SIG-M5 (cell line): ENCODE results near the gene WDR74.

ENCODE experiments used
- DNase-seq: peaks from one replicate; lab custom pipeline; 2025; lab: John Stamatoyannopoulos, UW

WDR74 gene

DNA sequence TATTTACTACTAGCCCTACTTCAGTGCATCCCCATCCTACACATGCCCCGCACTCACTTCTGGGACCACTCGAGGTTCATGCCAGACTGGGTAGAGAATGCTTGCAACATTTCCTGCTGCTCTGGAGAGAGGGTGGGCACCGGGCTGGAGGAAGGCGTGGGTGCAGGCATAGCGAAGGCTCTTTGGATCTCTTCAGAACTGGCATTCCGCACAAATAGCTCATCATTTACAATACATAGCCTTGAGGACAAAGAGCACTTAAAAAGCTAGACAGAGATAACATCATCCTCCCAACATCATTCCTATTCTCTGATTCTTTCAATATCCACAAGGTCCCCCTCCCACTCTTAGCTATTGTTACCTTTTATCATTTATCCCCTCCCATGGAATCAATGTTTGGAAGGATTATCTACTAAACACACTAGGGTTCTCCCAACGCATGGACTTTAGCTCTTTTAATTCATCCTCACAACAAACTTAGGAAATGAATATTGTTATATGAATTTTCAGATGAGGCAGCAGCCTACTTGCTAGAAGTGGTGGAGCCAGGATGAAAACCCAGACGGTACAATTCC is 45.1 kb downstream of the WDR74 start:
- no peak for DNase-seq

DNA sequence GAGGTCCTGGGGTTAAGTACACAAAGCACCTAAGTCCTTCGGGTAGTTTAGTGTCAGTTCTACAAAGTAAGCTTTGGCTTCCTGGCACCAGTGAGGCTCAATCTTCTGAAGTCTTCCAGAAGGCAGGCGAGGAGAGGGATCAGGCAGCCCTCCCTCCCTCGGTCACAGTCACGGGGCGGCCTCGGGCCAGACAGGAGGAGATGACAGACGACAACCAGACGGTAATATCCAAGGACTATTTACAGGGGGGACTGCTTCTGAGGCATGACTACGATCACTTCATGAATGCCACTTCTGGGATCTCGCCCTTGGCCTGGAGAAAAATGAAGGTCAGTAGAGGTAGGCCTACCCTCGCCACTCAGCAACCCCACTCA is 47.2 kb downstream of the WDR74 start:
- no peak for DNase-seq

DNA sequence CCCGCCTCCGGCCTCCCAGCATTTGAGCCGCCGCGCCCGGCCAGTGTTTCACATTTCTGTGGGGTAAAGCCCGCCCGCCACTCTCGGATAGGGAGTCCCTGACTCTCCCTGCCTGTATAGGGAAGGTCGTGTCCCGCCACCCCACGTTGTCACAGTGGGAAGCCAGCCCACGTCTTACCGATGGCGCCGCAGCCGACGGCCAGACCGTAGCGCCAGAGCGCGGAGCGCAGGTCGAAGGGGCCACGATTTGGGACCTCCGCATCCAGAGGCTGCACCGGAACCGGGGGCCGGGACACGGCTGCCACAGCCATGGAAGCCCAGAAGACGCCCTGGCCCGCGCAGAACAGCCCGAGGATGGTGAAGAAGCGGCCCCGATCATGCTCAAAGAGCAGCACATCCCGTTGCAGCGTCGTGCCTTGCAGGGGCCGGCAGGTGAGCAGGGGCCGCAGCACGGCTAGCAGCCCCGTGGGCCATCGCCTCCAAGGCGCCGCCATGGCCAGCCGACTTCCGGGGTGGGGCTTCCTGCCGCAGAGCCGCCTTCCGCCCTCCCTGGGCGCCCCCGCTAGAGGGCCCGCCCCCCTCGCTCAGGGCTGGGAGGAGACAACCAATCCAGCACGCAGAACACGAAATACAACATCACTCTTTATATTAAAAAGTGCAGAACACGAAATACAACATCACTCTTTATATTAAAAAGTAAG is 47.7 kb downstream of the WDR74 start, which contains the start of gene TMEM223:
Gene TMEM223, minus strand, starts transcription at position 506 of the 701 bp plus-strand sequence. Its CDS starts 12 bp downstream, at position 494.
- DNase-seq: no peak

DNA sequence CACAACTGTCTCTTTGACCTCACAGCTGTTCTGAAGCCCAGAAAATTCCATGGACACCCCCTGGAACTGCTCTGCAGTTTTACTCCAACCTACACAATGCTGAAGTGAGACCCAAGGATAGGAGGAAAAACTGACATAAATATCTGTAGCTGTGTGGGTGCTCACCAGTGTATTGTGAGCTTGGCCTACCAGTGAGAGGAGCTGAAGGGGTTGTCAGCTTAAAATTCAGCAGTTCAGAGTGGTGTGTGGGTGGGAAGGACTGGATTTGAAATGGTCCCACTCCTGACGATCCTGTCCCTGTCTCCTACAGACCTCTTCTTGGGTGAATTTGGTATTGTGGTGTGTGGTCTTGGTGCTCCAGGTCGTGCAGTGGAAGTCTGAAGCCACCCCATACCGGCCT is 49.8 kb downstream of the WDR74 start:
- DNase-seq: no peak

DNA sequence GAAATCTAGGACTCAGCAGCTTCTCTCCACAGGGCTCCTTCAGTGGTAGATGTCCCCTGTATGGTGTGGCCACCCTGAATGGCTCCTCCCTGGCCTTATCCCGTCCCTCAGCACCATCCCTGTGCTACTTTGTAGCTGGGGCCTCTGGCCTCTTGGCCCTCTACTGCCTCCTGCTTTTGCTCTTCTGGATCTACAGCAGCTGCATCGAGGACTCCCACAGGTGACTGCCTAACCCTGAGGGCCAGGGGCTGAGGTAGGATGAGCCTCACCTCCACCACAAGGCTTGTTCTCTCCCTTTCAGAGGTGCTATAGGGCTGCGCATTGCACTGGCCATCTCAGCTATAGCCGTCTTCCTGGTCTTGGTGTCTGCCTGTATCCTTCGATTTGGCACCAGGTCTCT is 50.4 kb downstream of the WDR74 start:
- no peak for DNase-seq

DNA sequence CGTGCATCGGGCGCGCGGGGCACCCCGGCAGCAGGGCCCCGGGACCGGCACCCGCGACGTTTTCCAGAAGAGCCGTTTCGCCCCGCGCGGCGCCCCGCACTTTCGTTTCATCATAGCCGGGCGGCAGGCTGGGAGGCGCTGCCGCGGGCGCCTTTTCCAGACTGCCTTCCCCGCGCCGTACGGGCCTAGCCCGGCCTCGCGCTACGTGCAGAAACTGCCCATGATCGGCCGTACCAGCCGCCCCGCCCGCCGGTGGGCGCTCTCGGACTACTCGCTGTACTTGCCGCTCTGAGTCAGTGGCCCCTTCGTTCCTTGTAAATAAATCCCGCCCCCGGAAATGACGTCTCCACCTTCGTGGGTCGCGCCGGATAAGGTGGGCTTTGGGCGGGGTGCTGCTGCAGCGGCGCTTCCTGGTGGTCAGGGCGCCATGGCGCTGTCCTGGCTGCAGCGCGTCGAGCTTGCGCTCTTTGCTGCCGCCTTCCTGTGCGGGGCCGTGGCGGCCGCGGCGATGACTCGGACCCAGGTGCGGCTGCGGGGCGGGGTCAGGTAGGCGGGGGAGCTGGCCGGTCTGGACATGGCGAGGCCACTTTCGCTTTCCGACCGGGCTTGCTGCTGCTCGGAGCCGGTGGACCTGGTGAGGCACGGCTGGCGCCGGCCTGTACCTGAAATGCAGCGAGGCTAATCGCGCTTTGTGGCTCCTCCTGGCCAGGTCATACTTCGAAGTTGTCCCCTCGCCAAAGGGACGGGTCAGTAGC is 52.2 kb downstream of the WDR74 start, which contains the start of gene TMEM179B:
Gene TMEM179B, plus strand, starts transcription at position 398 of the 755 bp plus-strand sequence. Its CDS starts 30 bp downstream, at position 428.
- DNase-seq: peak; percentile 81

DNA sequence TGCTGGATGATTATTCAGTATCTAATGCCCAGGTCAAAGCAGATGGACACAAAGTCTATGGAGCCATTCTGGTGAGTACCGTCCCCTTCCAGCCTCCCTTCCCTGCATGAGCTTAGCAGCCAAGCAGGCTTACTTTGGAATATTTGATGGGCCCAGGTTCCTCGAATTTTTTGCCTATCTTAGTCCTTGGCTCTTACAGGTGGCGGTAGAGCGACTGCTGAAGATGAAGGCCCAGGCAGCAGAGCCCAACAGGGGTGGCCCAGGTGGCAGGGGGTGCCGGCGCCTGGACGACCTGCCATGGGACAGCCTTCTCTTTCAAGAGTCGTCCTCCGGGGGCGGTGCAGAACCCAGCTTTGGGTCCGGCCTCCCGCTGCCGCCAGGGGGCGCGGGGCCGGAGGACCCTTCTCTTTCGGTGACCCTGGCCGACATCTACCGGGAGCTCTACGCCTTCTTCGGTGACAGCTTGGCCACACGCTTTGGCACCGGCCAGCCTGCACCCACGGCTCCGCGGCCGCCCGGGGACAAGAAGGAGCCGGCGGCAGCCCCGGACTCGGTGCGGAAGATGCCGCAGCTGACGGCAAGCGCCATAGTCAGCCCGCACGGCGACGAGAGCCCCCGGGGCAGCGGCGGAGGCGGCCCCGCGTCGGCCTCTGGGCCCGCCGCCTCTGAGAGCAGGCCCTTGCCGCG is 52.9 kb downstream of the WDR74 start:
- no peak for DNase-seq
